Stimulated activated effector memory CD8-positive, alpha-beta T cell treated with anti-CD3 and anti-CD28 coated beads, Interleukin-12 subunit alpha, Interleukin-12 subunit beta, amount 100 ng/mL, for 72 hours (primary cell): Measurements from ENCODE around the gene SEC14L3.
"Not testable (repeated sequence)": the region's sequence is repeated elsewhere in the genome, so short reads cannot be mapped to it uniquely, and the experiment has no call there.

Experiments used
- ATAC-seq: fragments of 150-1000 bp; cut with Tn5 transposase; 2 replicates; pipeline ENCODE4 v1.10.0; 2021
- DNase-seq, 2 donors: peaks; one replicate each; pipeline ENCODE4 v3.0.0; 2021 to 2022; ENCODE audit warnings: low spot score in 2 of 2
- H3K27ac Mint-ChIP-seq: one replicate; pipeline ENCODE4 v1.8.0; 2022; ENCODE audit warnings: mild to moderate bottlenecking, mixed read lengths
- H3K36me3 Mint-ChIP-seq: one replicate; pipeline ENCODE4 v1.8.0; 2022; ENCODE audit warnings: mild to moderate bottlenecking, mixed read lengths
- H3K4me1 Mint-ChIP-seq: one replicate; pipeline ENCODE4 v1.8.0; 2022; ENCODE audit warnings: mixed read lengths
- H3K4me3 Mint-ChIP-seq: one replicate; pipeline ENCODE4 v1.8.0; 2022; ENCODE audit warnings: mild to moderate bottlenecking, mixed read lengths
- H3K9me3 Mint-ChIP-seq: one replicate; pipeline ENCODE4 v1.8.0; 2022; ENCODE audit warnings: mixed read lengths

Gene SEC14L3

DNA sequence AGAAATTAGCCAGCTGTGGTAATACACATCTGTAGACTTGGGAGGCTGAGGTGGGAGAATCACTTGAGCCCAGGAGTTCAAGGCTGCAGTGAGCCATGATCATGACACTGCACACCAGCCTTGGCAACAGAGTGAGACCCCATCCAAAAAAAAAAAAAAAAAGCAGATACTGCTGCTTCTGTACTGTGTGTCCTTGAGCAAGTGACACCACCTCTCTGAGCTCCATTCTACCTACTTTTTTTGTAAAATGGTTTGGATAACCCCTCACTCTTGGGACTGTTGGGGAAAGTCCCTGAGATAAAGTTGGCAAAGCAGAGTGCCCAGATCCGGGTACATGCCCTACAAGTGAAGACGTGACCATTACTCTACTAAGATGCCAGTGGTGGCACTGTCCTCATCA is 2.7 kb downstream of the SEC14L3 start:
- peaks cover 14% of the 10 kb centered on the region for H3K4me1 Mint-ChIP-seq
- H3K27ac Mint-ChIP-seq: no peak overlapping the region
- DNase-seq: no peak
- no peak overlapping the region for H3K4me3 Mint-ChIP-seq
- no peak for ATAC-seq
- no peaks in the 10 kb centered on the region for H3K36me3 Mint-ChIP-seq
- no peaks in the 10 kb centered on the region for H3K9me3 Mint-ChIP-seq

DNA sequence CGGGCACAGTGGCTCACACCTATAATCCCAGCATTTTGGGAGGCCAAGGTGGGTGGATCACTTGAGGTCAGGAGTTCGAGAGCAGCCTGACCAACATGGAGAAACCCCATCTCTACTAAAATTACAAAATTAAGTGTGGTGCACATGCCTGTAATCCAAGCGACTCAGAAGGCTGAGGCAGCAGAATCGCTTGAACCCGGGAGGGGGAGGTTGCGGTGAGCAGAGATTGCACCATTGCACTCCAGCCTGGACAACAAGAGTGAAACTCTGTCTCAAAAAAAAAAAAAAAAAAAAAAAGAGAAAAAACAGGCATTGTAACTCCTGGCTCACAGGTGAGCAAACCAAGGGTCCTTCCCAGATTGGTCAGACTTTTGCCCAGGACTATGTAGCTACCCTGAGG is 11.3 kb downstream of the SEC14L3 start:
- not testable (repeated sequence) for H3K27ac Mint-ChIP-seq, DNase-seq, H3K4me3 Mint-ChIP-seq, H3K4me1 Mint-ChIP-seq, H3K36me3 Mint-ChIP-seq, ATAC-seq, H3K9me3 Mint-ChIP-seq

DNA sequence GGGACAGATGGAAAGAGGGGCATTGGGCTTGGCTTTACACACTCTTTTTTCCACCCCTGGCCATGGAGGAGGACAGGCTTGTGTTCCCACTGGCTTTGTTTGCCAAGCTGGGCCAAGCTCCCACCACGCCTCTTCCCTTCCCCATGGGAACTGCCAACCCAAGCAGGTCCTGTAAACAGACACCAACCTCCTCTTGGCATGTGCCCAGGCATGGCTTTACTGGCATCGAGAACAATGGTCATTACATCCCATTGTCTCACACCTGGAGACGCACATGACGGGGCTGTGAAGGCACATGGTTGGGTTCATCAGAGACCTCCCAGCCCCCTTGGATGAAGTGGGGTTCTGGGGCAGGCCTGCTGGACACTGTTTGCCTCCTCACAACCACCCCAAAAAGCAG is 11.7 kb downstream of the SEC14L3 start:
- H3K27ac Mint-ChIP-seq: no peak overlapping the region
- H3K4me3 Mint-ChIP-seq: no peak overlapping the region
- H3K4me1 Mint-ChIP-seq: no peaks in the 10 kb centered on the region
- no peaks in the 10 kb centered on the region for H3K36me3 Mint-ChIP-seq
- no peaks in the 10 kb centered on the region for H3K9me3 Mint-ChIP-seq
- ATAC-seq: no peak
- no peak for DNase-seq

DNA sequence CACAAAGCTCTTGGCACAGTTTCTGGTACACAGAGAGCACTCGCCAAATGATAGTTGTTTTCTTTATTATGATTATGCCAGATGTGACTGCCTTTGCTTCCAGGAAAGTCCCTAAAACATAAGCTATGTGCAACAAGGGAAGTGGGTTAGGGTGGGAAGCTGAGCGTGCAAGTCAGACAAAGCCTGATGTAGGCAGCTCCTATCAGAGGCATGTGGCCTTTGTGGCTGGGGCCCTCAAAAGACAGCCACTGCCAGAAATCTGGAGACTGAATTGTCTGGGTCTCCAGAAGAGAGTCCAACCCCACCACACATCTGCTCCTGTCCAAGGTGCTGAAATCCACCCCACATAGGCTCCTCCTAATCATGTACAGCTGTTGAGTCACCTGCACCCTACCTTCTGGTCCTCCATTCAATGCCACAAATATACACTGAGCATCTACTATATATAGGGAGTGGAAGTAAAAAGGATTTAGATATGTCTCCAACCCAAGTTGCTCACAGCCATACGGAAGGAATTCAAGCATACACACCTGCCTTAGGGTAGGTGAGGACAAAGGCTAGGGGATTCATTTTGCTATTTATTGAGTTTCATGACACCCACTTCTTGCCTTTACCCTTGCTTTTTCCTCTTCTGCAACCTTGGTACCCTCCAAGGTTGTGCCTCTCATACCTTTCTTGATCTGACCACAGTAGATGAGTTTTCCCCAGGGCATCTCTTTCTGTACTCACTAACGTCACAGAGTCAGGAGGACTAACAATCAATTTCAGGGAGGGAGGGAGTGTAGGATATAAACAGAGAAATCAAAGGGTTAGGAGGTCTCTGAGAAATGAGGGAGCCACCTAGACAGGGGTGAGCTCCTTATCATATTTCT is 12.4 kb downstream of the SEC14L3 start:
- Mint-ChIP-seq H3K4me1 (no peaks in the 10 kb centered on the region), H3K27ac (no peak overlapping the region), H3K9me3 (no peaks in the 10 kb centered on the region), H3K36me3 (no peaks in the 10 kb centered on the region), H3K4me3 (no peak overlapping the region)
- ATAC-seq: peak; percentile 67
- DNase-seq: no peak

DNA sequence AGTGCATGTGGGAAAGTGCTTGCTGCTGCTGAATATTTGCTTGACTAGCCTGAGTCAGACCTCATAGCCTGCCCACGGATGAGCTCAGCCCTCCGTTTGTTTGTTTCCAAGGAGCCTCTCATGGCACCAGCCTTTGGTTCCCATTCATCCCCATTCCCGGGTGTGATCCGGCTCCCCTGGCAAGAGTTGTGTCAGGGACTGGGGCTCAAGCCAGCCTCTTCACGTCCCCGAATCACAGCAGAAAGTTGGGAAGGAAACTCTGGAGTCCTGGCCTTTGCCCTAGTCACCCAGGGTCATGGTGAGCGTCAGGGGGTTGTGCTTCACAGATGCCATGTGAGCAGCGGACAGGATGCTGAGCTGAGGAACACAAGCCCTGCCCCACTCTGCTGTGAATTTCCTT is 13.8 kb downstream of the SEC14L3 start:
- Mint-ChIP-seq H3K4me1 (no peaks in the 10 kb centered on the region), H3K4me3 (no peak overlapping the region), H3K9me3 (no peaks in the 10 kb centered on the region), H3K36me3 (no peaks in the 10 kb centered on the region), H3K27ac (no peak overlapping the region)
- no peak for DNase-seq
- no peak for ATAC-seq

DNA sequence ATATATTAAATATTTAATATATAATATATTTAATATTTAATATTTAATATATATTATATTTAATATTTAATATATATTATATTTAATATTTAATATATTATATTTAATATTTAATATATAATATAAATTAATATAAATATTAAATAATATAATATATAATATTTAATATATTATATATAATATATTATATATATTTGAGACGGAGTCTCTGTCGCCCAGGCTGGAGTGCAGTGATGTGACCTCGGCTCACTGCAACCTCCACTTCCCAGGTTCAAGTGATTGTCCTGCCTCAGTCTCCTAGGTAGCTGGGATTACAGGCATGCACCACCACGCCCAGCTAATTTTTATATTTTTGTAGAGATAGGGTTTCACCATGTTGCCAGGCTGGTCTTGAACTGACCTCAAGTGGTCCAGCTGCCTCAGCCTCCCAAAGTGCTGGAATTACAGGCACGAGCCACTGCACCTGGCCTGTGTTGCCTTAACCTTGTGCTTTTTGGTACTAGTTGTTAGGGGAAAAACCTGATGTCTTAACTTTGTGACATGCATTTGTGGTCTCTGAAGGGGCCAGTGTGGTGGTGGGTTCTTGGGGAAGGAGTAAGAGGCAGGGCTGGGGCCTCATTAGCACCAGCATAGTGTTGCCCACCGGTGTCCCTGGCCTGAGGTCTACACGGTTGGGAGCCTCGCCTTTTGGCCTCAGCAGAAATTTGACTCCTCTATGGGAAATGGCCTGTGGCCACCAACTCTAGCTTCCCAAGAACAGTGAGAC is 16.6 kb downstream of the SEC14L3 start:
- no peaks in the 10 kb centered on the region for H3K4me1 Mint-ChIP-seq
- H3K27ac Mint-ChIP-seq: no peak overlapping the region
- DNase-seq (no peak), ATAC-seq (no peak)
- H3K4me3 Mint-ChIP-seq: no peak overlapping the region
- no peaks in the 10 kb centered on the region for H3K9me3 Mint-ChIP-seq
- no peaks in the 10 kb centered on the region for H3K36me3 Mint-ChIP-seq

DNA sequence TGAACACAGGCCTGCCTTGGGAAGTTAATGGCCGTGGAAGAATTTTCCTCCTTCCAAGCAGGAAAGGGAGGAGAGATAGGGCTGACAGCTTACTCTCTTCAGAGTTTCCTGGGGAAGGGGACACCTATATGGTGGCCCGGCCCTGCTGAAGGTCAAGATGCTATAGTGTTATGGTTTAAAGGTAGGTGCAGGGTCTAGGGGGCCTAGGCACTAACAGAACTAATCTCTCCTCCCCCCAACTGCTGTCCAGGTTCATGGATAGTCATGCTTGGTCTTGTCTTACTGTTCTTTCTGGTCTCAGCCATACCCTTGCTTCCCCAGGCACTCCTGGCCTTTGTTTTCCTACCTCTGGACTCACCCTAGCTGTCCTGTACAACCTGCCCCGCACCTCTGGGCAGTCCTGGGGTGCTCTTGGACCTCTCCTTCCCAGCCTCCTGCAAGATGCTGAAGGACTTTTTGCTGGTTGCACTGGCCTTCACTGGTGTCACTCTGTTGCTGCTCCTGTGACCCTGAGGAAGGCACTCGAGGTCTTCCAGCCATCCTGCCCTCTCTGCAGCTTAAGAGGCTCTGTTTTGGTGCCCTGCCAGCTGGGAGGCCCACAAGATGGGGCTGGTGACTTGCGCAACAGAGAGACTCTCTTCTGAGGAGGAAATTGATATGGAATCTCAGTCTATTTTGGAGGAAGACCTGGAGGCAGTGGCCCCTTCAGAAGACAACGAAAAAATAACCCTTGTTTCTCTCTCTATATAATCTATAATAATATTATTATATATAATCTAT is 17.9 kb downstream of the SEC14L3 start:
- no peak overlapping the region for H3K27ac Mint-ChIP-seq
- DNase-seq (no peak), ATAC-seq (peak; percentile 52)
- no peak overlapping the region for H3K4me3 Mint-ChIP-seq
- no peaks in the 10 kb centered on the region for H3K9me3 Mint-ChIP-seq
- H3K36me3 Mint-ChIP-seq: no peaks in the 10 kb centered on the region
- H3K4me1 Mint-ChIP-seq: no peaks in the 10 kb centered on the region

DNA sequence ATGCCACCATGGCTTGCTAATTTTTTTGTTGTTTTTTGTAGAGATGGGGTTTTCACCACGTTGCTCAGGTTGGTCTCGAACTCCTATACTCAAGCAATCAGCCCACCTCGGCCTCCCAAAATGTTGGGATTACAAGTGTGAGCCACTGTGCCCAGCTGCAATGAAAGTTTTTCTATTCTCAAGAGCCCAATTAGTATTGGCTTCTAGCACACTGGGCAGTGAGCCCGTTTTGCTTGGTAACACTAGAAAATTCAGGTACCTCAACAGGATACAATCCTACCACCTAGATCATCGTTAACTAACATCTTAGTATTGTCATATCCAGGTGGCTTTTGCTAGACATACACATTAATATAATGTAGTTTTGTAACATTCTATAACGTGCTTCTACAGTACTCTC is 19.0 kb downstream of the SEC14L3 start:
- H3K4me3 Mint-ChIP-seq: no peak overlapping the region
- no peak overlapping the region for H3K27ac Mint-ChIP-seq
- H3K36me3 Mint-ChIP-seq: no peaks in the 10 kb centered on the region
- no peak for ATAC-seq
- no peak for DNase-seq
- no peaks in the 10 kb centered on the region for H3K4me1 Mint-ChIP-seq
- H3K9me3 Mint-ChIP-seq: no peaks in the 10 kb centered on the region

DNA sequence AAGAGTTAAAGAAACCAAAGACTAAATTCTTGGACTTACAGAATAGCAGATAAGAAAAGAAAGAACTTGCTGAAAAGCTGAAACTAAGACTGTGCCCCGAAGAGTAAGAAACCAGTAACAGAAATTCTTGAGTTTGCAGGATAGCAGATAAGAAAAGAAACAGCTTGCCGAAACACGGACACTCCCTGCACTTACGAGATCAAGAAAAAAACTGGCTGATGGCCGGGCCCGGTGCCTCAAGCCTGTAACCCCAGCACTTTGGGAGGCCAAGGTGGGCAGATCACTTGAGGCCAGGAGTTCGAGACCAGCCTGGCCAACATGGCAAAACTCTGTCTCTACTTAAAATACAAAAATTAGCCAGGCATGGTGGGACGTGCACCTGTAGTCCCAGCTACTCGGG is 20.3 kb downstream of the SEC14L3 start:
- H3K4me1 Mint-ChIP-seq, H3K36me3 Mint-ChIP-seq, H3K9me3 Mint-ChIP-seq, H3K27ac Mint-ChIP-seq, ATAC-seq, DNase-seq, H3K4me3 Mint-ChIP-seq: not testable (repeated sequence)

DNA sequence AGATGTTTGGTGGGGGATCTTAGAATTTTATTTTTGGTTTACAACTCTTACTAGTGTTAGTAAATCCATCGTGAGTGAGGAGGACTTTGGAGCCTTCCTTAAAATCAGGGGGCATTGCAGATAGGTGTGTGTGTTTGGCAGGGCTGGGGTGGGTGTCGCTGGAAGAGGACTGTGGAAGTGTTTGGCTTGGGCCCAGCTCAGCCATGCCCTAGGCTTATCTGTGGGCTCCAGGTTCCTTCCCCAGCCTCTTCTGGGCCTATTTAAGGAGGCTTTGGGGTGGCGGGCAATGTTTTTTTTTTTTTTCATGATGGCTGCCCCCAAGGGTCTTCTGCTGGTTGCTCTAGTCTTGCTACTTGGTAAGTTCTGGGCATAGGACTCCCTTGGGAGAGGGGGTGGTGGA is 24.2 kb downstream of the SEC14L3 start:
- no peaks in the 10 kb centered on the region for H3K9me3 Mint-ChIP-seq
- ATAC-seq: no peak
- no peak overlapping the region for H3K4me3 Mint-ChIP-seq
- H3K27ac Mint-ChIP-seq: no peak overlapping the region
- peaks cover 4% of the 10 kb centered on the region for H3K36me3 Mint-ChIP-seq
- no peak for DNase-seq
- peaks cover 21% of the 10 kb centered on the region for H3K4me1 Mint-ChIP-seq

DNA sequence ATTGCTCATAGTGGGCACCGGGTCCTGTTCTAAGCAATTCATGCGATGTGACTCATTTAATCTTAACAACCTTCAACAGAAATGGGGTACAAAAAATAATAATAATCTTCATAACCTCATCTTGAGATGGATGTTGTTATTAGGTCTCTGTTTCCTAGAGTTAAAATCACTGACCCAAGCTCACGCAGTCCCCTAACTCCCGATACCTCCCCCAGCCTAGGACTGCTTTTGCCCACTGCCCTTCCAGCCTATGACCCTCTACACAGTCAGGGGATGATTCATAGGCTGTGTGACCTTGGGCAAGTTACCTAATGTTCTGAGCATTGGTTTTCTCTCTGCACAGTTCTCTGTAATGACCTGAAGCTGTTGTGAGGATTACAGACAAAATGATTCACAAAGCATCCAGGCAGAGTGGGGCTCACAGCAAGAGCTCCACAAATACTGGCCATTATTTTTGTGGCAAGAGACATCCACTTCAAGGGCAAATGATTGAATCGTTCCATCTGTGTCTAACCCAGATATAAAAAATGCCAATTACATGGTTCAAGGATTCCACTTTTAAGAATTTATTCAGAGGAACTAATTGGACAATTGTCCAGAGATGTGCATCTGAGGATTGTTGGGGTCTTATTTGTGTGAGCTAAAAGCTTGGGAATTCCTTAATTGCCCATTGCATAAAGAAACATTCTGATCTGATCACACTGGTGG is 26.2 kb downstream of the SEC14L3 start:
- no peak overlapping the region for H3K27ac Mint-ChIP-seq
- no peak for DNase-seq
- ATAC-seq: peak; percentile 38
- peaks cover 29% of the 10 kb centered on the region for H3K4me1 Mint-ChIP-seq
- H3K4me3 Mint-ChIP-seq: no peak overlapping the region
- H3K9me3 Mint-ChIP-seq: no peaks in the 10 kb centered on the region
- H3K36me3 Mint-ChIP-seq: peaks cover 10% of the 10 kb centered on the region

DNA sequence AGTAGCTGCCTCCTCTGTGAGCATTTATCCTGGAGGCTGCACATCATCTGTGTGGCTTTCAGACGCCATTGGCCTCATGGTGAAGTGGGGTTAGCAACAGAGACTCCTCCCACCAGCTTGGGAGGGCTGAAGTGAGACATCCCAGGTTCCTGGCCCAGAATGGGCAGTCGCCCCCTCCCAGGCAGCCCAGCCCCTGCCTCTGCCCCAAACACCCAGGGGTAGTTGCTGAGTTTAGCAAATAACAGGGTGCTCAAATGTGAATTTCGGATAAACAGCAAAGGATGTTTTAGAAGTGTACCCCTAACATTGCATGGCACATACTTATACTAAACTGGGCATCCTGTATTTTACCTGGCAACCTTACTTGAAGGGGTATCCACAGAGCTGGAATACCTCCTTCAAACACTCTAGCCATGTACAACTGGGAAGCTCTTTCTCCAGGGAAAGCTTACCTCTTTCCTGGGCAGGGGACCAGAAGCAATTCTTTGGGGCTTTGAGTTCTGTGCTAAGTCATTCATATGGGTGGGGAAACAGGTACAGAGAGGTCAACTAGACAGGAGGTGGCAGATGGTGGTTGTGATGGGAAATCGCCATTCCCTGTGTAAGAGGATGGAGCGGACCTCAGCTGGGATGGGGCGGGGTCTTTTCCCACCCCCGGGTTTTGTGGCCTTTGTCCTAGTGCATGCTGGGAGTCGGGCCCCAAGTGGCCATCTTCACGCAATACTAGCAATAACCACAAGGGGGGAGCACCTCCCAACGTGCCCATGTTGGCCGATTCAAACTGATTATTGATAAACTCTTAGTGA is 27.0 kb downstream of the SEC14L3 start:
- peaks cover 10% of the 10 kb centered on the region for H3K36me3 Mint-ChIP-seq
- H3K4me1 Mint-ChIP-seq: peaks cover 29% of the 10 kb centered on the region
- H3K4me3 Mint-ChIP-seq: no peak overlapping the region
- H3K27ac Mint-ChIP-seq: no peak overlapping the region
- H3K9me3 Mint-ChIP-seq: no peaks in the 10 kb centered on the region
- DNase-seq (peak; percentile 47 to 86), ATAC-seq (peak; percentile 67)

DNA sequence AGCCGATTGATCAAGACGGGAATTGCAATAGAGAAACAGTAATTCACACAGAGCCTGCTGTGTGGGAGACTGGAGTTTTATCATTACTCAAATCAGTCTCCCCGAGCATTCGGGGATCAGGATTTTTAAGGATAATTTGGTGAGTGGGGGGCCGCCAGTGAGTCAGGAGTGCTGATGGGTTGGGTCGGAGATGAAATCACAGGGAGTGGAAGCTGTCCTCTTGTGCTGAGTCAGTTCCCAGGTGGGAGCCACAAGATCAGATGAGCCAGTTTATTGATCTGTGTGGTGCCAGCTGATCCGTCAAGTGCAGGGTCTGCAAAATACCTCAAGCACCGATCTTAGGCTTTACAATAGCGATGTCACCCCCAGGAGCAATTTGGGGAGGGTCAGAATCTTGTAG is 30.7 kb downstream of the SEC14L3 start:
- H3K27ac Mint-ChIP-seq: peak overlapping the region; percentile 72
- DNase-seq (no peak), ATAC-seq (no peak)
- peaks cover 3% of the 10 kb centered on the region for H3K9me3 Mint-ChIP-seq
- peaks cover 10% of the 10 kb centered on the region for H3K36me3 Mint-ChIP-seq
- peaks cover 30% of the 10 kb centered on the region for H3K4me1 Mint-ChIP-seq
- H3K4me3 Mint-ChIP-seq: no peak overlapping the region

DNA sequence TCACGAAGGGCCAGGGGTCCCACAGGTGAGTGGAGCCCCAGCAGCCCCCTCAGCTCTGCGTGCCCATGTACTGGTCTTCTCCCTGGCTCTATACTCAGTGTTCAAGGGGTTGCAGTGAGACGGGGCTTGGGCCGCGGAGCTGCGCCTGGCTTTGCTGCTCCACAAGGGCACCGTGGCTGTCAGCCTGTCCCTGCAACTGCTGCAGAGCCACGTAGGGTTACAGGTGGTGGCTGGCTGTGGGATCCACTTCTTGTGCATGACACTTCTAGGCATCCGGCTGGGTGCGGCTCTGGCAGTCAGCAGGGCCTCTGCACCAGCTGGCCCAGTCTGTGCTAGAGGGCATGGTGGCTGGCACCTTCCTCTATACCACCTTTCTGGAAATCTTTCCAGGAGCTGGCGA is 32.0 kb downstream of the SEC14L3 start:
- H3K9me3 Mint-ChIP-seq: peaks cover 7% of the 10 kb centered on the region
- H3K4me3 Mint-ChIP-seq: no peak overlapping the region
- peaks cover 33% of the 10 kb centered on the region for H3K4me1 Mint-ChIP-seq
- no peak for DNase-seq
- no peak for ATAC-seq
- H3K36me3 Mint-ChIP-seq: peaks cover 10% of the 10 kb centered on the region
- peak overlapping the region; percentile 72 for H3K27ac Mint-ChIP-seq
